ENCODE data around the gene TMEM132D. TPM values are rescaled to one million over a fixed set of nuclear protein-coding genes. Genes with fewer than 3 reads are reported as not detected.
A peak's percentile ranks its signal among the peaks of the same experiment; 100 is the strongest.
"Not testable (repeated sequence)": the region's sequence is repeated elsewhere in the genome, so short reads cannot be mapped to it uniquely, and the experiment has no call there.

Gene TMEM132D
- total and polyA plus RNA-seq, 3 donors from 2014 or later = 0.44 to 0.50 (median 0.47) TPM

- H3K4me1 ChIP-seq = no peaks in the 10 kb centered on the region
- H3K9me3 ChIP-seq = no peaks in the 10 kb centered on the region
- 80 to 92% methylated on average over 2 of the region's 2 CpGs for WGBS, 2 donors
- intact Hi-C loops (cut with DNase I; ENCODE audit: low total_unique reads) = no loop called here
- TF ChIP-seq, protein P1, sequence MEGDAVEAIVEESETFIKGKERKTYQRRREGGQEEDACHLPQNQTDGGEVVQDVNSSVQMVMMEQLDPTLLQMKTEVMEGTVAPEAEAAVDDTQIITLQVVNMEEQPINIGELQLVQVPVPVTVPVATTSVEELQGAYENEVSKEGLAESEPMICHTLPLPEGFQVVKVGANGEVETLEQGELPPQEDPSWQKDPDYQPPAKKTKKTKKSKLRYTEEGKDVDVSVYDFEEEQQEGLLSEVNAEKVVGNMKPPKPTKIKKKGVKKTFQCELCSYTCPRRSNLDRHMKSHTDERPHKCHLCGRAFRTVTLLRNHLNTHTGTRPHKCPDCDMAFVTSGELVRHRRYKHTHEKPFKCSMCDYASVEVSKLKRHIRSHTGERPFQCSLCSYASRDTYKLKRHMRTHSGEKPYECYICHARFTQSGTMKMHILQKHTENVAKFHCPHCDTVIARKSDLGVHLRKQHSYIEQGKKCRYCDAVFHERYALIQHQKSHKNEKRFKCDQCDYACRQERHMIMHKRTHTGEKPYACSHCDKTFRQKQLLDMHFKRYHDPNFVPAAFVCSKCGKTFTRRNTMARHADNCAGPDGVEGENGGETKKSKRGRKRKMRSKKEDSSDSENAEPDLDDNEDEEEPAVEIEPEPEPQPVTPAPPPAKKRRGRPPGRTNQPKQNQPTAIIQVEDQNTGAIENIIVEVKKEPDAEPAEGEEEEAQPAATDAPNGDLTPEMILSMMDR (IDR thresholded peaks at IDR 0.05) = no peak
- TF ChIP-seq POLR2A (IDR thresholded peaks at IDR 0.05) = no peak
- DNase-seq = no peak
- no peak overlapping the region for H3K4me3 ChIP-seq
- H3K27me3 ChIP-seq = no peaks in the 10 kb centered on the region
- no peaks in the 10 kb centered on the region for H3K36me3 ChIP-seq (ENCODE audit: low read depth, missing control alignments)
- no peak overlapping the region for H3K27ac ChIP-seq
Observed at GRCh38 chr12:129195081-129195480, 708.7 kb downstream of the TMEM132D start.

DNA sequence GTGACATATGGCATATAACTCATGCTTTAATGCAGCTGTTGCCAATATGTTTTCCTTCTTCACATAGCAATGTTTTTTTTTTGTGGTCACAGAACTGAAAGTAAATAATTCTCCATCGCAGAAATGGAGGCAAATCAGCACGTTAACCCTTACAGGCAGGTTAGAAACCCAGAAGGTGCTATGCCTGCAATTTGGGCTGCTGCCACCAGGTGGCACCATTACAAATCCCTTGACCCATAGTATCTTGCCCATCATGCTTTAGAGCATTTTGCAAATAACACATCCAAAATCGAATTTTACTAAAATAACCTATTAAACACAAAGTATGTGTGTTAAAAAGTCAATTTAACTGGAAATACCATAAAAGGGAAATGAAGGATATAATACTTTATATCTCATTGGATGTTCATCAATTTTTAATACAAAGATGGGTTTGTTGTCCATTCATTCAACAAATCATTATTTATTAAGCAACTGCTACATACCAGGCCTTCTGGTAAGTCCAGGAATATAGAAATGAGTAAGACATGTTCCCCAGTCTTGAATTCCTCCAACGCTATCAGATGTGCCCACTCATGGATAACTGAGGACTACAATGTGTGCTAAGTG lies 710.5 kb downstream of the TMEM132D start:
- WGBS, 2 donors = 47 to 52% methylated on average over 4 of the region's 4 CpGs
- peak; percentile 61 for DNase-seq
- TF ChIP-seq POLR2A (IDR thresholded peaks at IDR 0.05) = no peak
- TF ChIP-seq, protein P1 (IDR thresholded peaks at IDR 0.05) = peak; percentile 58 to 77 (median 66)
- H3K27me3 ChIP-seq = no peaks in the 10 kb centered on the region
- no peaks in the 10 kb centered on the region for H3K9me3 ChIP-seq
- no peak overlapping the region for H3K4me3 ChIP-seq
- no peaks in the 10 kb centered on the region for H3K36me3 ChIP-seq (ENCODE audit: low read depth, missing control alignments)
- H3K4me1 ChIP-seq = no peaks in the 10 kb centered on the region
- no peak overlapping the region for H3K27ac ChIP-seq
- intact Hi-C loops (cut with DNase I; ENCODE audit: low total_unique reads) = no loop called here

DNA sequence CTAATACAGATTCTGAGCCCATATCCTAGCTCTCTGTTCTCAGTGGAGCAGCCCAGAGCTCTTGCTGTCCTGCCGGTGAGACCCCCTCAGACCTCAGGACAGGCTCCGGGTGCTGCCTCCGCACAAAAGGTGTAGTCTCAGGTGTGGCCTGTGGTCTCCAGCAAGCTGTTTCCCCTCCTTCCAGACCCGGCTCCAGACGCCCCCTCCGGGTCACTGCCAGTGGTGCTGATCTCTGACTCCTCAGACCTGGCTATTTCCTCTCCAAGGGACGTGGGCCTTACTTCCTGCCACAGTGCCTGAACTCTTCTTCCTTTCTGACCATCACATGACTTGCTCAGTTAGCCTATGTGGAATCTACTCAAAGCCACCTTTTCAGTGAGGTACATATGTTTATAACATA lies 713.0 kb downstream of the TMEM132D start:
- 53 to 67% methylated on average over 6 to 7 of the region's 7 CpGs for WGBS, 2 donors
- intact Hi-C loops (cut with DNase I; ENCODE audit: low total_unique reads) = no loop called here
- no peaks in the 10 kb centered on the region for H3K36me3 ChIP-seq (ENCODE audit: low read depth, missing control alignments)
- TF ChIP-seq, protein P1 (IDR thresholded peaks at IDR 0.05) = no peak
- no peak for TF ChIP-seq POLR2A (IDR thresholded peaks at IDR 0.05)
- H3K27ac ChIP-seq = no peak overlapping the region
- no peaks in the 10 kb centered on the region for H3K4me1 ChIP-seq
- H3K4me3 ChIP-seq = no peak overlapping the region
- H3K27me3 ChIP-seq = no peaks in the 10 kb centered on the region
- H3K9me3 ChIP-seq = no peaks in the 10 kb centered on the region
- DNase-seq = no peak

GRCh38 chr12:129189879-129190278 lies 713.9 kb downstream of the TMEM132D start:
- H3K36me3 ChIP-seq (ENCODE audit: low read depth, missing control alignments); intact Hi-C loops (cut with DNase I; ENCODE audit: low total_unique reads); H3K27me3 ChIP-seq; H3K4me3 ChIP-seq; H3K9me3 ChIP-seq; DNase-seq; H3K27ac ChIP-seq; H3K4me1 ChIP-seq: not testable (repeated sequence)
- WGBS, 2 donors = 62 to 83% methylated on average over 4 of the region's 4 CpGs

- no peak for DNase-seq
- Histone ChIP-seq H3K4me3 (no peak overlapping the region), H3K4me1 (no peaks in the 10 kb centered on the region), H3K36me3 (ENCODE audit: low read depth, missing control alignments) (no peaks in the 10 kb centered on the region), H3K27me3 (no peaks in the 10 kb centered on the region), H3K27ac (no peak overlapping the region), H3K9me3 (no peaks in the 10 kb centered on the region)
- 86 to 97% methylated on average over 1 of the region's 1 CpG for WGBS, 2 donors
- TF ChIP-seq, protein P1 (IDR thresholded peaks at IDR 0.05) = no peak
- TF ChIP-seq POLR2A (IDR thresholded peaks at IDR 0.05) = no peak
- intact Hi-C loops (cut with DNase I; ENCODE audit: low total_unique reads) = no loop called here
Observed at GRCh38 chr12:129186952-129187351, 716.9 kb downstream of the TMEM132D start.
